GM18508 (cell line): Measurements from ENCODE around the gene LPGAT1.
"Not testable (repeated sequence)": the region's sequence is repeated elsewhere in the genome, so short reads cannot be mapped to it uniquely, and the experiment has no call there.

ENCODE experiments used
- ATAC-seq: cut with Tn5 transposase; IDR thresholded peaks from one replicate; pipeline ENCODE4 v1.9.1; 2021; ENCODE audit warnings: moderate number of reproducible peaks; ENCODE audit not compliant: insufficient read depth, unreplicated experiment

The LPGAT1 gene

GRCh38 chr1:211737115-211738035, 93.2 kb downstream of the LPGAT1 start:
- no peak for ATAC-seq

GRCh38 chr1:211736351-211736915, 94.1 kb downstream of the LPGAT1 start:
- no peak for ATAC-seq

GRCh38 chr1:211735208-211736170, 95.1 kb downstream of the LPGAT1 start:
- no peak for ATAC-seq

GRCh38 chr1:211734791-211735190, 95.8 kb downstream of the LPGAT1 start:
- no peak for ATAC-seq

GRCh38 chr1:211734359-211734758, 96.2 kb downstream of the LPGAT1 start:
- no peak for ATAC-seq

GRCh38 chr1:211732293-211732980, 98.1 kb downstream of the LPGAT1 start:
- ATAC-seq: no peak

- no peak for ATAC-seq
Observed at GRCh38 chr1:211731456-211732292, 98.9 kb downstream of the LPGAT1 start.

GRCh38 chr1:211730347-211730746, 100.2 kb downstream of the LPGAT1 start:
- ATAC-seq: no peak

- ATAC-seq: no peak
Observed at GRCh38 chr1:211729238-211729637, 101.3 kb downstream of the LPGAT1 start.

GRCh38 chr1:211726467-211726995, 104.0 kb downstream of the LPGAT1 start:
- ATAC-seq: no peak

- ATAC-seq: no peak
Observed at GRCh38 chr1:211724687-211725196, 105.8 kb downstream of the LPGAT1 start.

- ATAC-seq: no peak
Observed at GRCh38 chr1:211723273-211723672, 107.3 kb downstream of the LPGAT1 start.

GRCh38 chr1:211722277-211723175, 108.0 kb downstream of the LPGAT1 start:
- no peak for ATAC-seq

GRCh38 chr1:211716555-211716954, 114.0 kb downstream of the LPGAT1 start:
- not testable (repeated sequence) for ATAC-seq

GRCh38 chr1:211715971-211716370, 114.6 kb downstream of the LPGAT1 start:
- no peak for ATAC-seq

GRCh38 chr1:211714154-211714553, 116.4 kb downstream of the LPGAT1 start:
- no peak for ATAC-seq

GRCh38 chr1:211713231-211713630, 117.3 kb downstream of the LPGAT1 start:
- no peak for ATAC-seq

GRCh38 chr1:211711315-211711705, 119.3 kb downstream of the LPGAT1 start:
- ATAC-seq: no peak
